NT2/D1 (cell line): ENCODE results near the gene F2RL1.
"Not testable (repeated sequence)": the region's sequence is repeated elsewhere in the genome, so short reads cannot be mapped to it uniquely, and the experiment has no call there.

ENCODE experiments used
- DNase-seq: peaks from one replicate; pipeline ENCODE4 v3.0.0-alpha.2; 2011; ENCODE audit warnings: low read depth, low spot score
- H3K27me3 ChIP-seq: 2 replicates; pipeline ENCODE4 v1.6.0; 2011; ENCODE audit warnings: mild to moderate bottlenecking; ENCODE audit not compliant: insufficient read length, insufficient read depth
- H3K36me3 ChIP-seq: 2 replicates; pipeline ENCODE4 v1.6.1; 2011; ENCODE audit warnings: mild to moderate bottlenecking, low read length, mixed read lengths; ENCODE audit not compliant: insufficient read depth, insufficient read length
- H3K4me1 ChIP-seq: 2 replicates; pipeline ENCODE4 v1.5.1; 2011; ENCODE audit not compliant: insufficient read depth, insufficient read length
- H3K4me3 ChIP-seq: 2 replicates; pipeline ENCODE4 v1.5.1; 2011; ENCODE audit warnings: low read depth; ENCODE audit not compliant: insufficient read length
- H3K9ac ChIP-seq: 2 replicates; pipeline ENCODE4 v1.6.0; 2011; ENCODE audit warnings: low read depth; ENCODE audit not compliant: insufficient read length
- H3K9me3 ChIP-seq: 2 replicates; pipeline ENCODE4 v1.5.1; 2011; ENCODE audit warnings: mild to moderate bottlenecking, low read length; ENCODE audit not compliant: insufficient read depth
- SUZ12 ChIP-seq: IDR thresholded peaks from 2 replicates; pipeline ENCODE4 v1.6.1; 2011; ENCODE audit not compliant: insufficient read length, insufficient read depth; ENCODE audit errors: extremely low read depth
- YY1 ChIP-seq: IDR thresholded peaks from 2 replicates; pipeline ENCODE4 v1.6.1; 2011; ENCODE audit not compliant: insufficient read length, insufficient read depth
- ZNF274 ChIP-seq: IDR thresholded peaks from 2 replicates; pipeline ENCODE4 v1.6.1; 2011; ENCODE audit warnings: mild to moderate bottlenecking, low read depth, low read length

F2RL1 gene

GRCh38 chr5:76787237-76787636, 31.6 kb upstream of the F2RL1 start:
- Histone ChIP-seq H3K36me3 (no peaks in the 10 kb centered on the region), H3K4me1 (no peaks in the 10 kb centered on the region), H3K4me3 (no peak overlapping the region), H3K27me3 (no peaks in the 10 kb centered on the region), H3K9ac (no peak overlapping the region), H3K9me3 (peaks cover 12% of the 10 kb centered on the region)
- DNase-seq = no peak
- no peak for TF ChIP-seq SUZ12

GRCh38 chr5:76788362-76788761, 30.5 kb upstream of the F2RL1 start:
- Histone ChIP-seq H3K4me1 (no peaks in the 10 kb centered on the region), H3K9me3 (peaks cover 12% of the 10 kb centered on the region), H3K9ac (no peak overlapping the region), H3K4me3 (no peak overlapping the region), H3K36me3 (no peaks in the 10 kb centered on the region), H3K27me3 (no peaks in the 10 kb centered on the region)
- no peak for DNase-seq
- TF ChIP-seq ZNF274 = no peak
- TF ChIP-seq SUZ12 = no peak
- no peak for TF ChIP-seq YY1

DNA sequence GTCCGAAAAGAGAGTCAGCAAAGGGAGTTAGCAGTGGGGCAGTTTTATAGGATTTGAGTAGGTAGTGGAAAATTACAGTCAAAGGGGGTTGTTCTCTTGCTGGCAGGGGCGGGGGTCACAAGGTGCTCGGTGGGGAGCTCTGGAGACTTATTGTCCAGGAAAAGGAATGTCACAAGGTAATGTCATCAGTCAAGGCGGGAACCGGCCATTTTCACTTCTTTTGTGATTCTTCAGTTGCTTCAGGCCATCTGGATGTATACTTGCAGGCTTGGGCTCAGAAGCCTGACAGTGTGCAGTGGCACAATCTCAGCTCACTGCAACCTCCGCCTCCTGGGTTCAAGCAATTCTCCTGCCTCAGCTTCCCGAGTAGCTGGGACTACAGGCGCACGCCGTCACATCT, 29.6 kb upstream of the F2RL1 start:
- DNase-seq, H3K36me3 ChIP-seq, H3K4me3 ChIP-seq, H3K4me1 ChIP-seq, H3K27me3 ChIP-seq, H3K9ac ChIP-seq: not testable (repeated sequence)
- peaks cover 12% of the 10 kb centered on the region for H3K9me3 ChIP-seq

DNA sequence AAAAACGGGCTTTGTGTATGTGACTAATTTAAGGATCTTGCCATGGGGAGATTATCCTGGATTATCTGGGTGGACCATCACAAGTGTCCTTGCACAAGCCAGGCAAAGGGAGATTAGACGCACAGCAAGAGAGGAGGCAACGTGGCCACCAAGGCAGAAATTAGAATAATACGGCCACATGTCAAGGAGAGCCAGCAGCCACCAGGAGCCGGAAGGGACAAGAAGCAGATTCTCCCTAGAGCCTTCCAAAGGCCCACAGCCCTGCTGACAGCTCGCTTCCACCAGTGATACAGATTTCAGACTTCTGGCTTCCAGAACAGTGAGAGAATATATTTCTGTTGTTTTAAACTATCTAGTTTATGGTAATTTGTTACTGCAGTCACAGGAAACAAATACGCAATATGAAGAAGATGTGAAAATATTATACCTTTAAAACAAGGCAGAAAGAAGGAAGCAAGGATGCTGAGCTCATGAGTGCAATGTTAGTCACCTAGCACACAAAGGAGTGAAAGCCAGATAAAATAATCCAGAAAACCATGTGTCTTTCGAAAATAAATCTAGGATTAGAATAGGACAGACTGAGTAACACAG, 28.7 kb upstream of the F2RL1 start:
- no peak overlapping the region for H3K9ac ChIP-seq

GRCh38 chr5:76790632-76791290, 28.1 kb upstream of the F2RL1 start:
- Histone ChIP-seq H3K9me3 (peaks cover 12% of the 10 kb centered on the region), H3K4me1 (no peaks in the 10 kb centered on the region), H3K27me3 (no peaks in the 10 kb centered on the region), H3K4me3 (no peak overlapping the region), H3K9ac (no peak overlapping the region), H3K36me3 (no peaks in the 10 kb centered on the region)
- TF ChIP-seq SUZ12 (no peak), ZNF274 (no peak), YY1 (no peak)
- no peak for DNase-seq

More for the DNA sequence above, 28.7 kb upstream of the F2RL1 start:
- Histone ChIP-seq H3K4me3 (no peak overlapping the region), H3K36me3 (no peaks in the 10 kb centered on the region), H3K9me3 (peaks cover 12% of the 10 kb centered on the region), H3K4me1 (no peaks in the 10 kb centered on the region), H3K27me3 (no peaks in the 10 kb centered on the region)
- TF ChIP-seq SUZ12 (no peak), ZNF274 (no peak), YY1 (no peak)
- no peak for DNase-seq

DNA sequence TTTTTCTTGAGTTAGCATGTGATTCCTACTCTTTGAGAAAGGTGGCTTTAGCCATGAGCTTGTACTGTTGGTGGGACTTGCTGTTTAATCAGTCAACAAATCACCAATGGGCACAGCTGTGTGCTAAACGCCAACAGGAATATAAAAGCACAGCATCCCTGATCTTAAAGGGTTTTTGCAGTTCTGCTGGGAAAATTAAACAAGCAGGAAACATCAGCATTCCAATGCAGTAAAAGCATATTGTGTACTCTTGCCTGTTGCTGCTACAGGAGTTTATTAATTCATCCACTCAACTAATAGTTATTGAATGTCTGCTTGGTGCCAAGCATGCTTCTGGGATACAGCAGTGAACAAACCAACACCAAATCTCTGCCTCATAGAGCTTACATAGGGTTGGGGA, 27.4 kb upstream of the F2RL1 start:
- H3K4me3 ChIP-seq = no peak overlapping the region
- no peaks in the 10 kb centered on the region for H3K27me3 ChIP-seq
- H3K36me3 ChIP-seq = no peaks in the 10 kb centered on the region
- DNase-seq = no peak
- no peak overlapping the region for H3K9ac ChIP-seq
- H3K9me3 ChIP-seq = peaks cover 12% of the 10 kb centered on the region
- TF ChIP-seq ZNF274 (no peak), YY1 (no peak), SUZ12 (no peak)
- H3K4me1 ChIP-seq = no peaks in the 10 kb centered on the region

GRCh38 chr5:76794871-76795270, 24.0 kb upstream of the F2RL1 start:
- H3K36me3 ChIP-seq = no peaks in the 10 kb centered on the region
- no peak for DNase-seq
- TF ChIP-seq YY1 (no peak), SUZ12 (no peak), ZNF274 (no peak)
- no peaks in the 10 kb centered on the region for H3K27me3 ChIP-seq
- no peak overlapping the region for H3K4me3 ChIP-seq
- no peak overlapping the region for H3K9ac ChIP-seq
- no peaks in the 10 kb centered on the region for H3K4me1 ChIP-seq
- peaks cover 3% of the 10 kb centered on the region for H3K9me3 ChIP-seq
